NCI-H82 treated with DMSO at 0.1 percent for 48 hours (cell line): Measurements from ENCODE around the gene EPC2.

ENCODE experiments used
- DNase-seq: peaks from one replicate; lab custom pipeline; 2025; ENCODE audit not compliant: unreplicated experiment; lab: John Stamatoyannopoulos, UW

The EPC2 gene, protein sequence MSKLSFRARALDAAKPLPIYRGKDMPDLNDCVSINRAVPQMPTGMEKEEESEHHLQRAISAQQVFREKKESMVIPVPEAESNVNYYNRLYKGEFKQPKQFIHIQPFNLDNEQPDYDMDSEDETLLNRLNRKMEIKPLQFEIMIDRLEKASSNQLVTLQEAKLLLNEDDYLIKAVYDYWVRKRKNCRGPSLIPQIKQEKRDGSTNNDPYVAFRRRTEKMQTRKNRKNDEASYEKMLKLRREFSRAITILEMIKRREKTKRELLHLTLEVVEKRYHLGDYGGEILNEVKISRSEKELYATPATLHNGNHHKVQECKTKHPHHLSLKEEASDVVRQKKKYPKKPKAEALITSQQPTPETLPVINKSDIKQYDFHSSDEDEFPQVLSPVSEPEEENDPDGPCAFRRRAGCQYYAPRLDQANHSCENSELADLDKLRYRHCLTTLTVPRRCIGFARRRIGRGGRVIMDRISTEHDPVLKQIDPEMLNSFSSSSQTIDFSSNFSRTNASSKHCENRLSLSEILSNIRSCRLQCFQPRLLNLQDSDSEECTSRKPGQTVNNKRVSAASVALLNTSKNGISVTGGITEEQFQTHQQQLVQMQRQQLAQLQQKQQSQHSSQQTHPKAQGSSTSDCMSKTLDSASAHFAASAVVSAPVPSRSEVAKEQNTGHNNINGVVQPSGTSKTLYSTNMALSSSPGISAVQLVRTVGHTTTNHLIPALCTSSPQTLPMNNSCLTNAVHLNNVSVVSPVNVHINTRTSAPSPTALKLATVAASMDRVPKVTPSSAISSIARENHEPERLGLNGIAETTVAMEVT

DNA sequence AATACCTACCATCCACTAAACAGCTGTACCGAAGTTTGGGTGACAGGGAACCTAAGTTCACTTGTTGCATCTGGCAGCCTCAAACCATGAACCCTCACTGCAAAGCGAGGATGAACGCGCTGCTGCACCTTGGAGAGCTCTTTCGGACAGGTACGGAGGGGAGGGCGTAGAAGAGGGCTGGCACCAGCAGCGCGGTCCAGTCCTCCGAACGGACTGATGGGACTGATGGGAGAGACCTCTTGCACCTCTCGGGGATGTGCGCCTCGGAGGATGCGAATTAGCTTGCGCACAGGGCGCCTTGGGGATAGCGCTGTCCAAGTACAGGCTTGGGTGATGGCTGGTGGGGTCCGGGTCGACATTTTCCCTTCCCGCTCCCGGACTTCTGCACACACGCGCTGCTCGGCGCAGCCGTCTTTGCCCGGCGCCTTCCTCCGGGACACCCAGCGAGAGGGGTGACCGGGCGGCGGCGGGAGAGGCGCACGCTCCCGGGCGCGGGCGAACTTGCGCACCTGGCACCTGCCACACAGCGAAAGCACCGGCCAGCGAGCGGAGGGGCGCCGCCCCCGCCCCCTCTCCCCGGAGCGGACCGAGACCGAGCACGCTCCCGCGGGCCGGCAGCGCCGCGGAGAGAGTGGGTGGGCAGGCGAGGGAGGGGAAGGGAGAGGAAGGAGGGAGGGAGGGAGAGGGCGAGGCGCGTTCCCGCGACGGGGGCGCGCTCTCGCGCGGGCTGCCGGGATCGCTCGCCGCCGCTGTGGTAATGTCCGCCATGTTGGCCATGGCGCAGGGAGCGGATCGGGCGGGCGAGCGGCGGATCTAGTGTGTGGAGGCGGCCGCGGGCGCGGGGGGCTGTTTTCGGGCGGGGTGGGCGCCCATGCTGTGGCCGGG, at the start of gene EPC2:
Gene EPC2 (plus strand): TSS at position 754 of the 885 bp plus-strand sequence. CDS start 267 bp downstream, outside the sequence.
- peak; percentile 33 for DNase-seq

DNA sequence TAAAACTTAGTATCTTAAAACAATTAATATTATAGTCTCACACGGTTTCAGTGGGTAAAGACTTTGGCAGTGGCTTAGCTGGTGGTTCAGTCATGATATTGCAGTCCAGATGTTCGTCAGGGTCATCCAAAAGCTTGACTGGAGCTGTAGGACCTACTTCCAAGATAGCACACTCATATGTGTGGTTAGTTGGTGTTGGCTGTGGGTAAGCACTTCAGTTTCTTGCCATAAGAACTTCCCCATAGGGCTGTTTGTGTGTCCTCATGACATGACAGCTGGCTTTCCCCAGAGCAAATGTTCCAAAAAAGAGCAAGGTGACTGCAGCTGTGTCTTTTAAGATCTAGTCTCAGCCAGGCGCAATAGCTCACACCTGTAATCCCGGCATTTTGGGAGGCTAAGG, 48.5 kb upstream of the EPC2 start:
- no peak for DNase-seq

DNA sequence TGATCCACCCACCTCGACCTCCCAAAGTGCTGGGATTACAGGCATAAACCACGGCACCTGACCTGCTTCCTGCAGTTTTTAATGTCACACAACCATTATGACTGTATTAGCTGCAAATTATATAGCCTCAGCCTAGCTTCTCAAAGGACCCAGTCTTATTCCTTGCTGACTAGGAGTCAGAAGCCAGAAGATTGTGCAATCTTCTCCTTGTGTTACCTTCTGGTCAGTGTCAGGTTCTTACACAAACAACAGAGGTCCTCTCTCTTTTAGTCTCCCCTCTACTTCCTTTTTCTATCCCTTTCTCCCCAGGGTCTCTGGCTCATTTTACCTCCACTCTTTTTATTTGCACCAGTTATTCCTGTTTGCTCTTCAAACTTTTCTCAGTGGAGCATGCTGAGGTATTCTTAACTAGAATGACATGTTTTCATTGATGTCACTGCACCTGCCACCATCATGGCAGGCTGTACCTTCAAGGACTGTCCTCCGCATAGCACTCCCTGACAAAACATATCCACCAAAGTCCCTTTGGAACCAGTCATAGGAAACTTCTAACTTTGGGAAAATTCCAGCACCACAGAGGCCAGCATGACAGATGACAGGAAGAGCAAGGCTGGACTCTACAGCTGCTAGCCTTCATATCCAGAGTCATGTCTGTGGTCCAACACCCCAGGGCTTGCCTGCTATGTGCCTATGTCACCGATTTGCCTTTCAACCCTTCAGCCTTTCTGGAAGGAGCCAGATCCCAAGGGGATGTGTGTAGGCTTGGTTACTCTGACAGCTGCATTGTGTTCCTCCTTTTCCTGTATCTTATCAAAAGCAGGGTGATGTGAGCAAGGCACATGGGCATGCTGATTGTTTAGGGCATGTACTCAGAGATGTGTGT, 45.2 kb upstream of the EPC2 start:
- DNase-seq = no peak

DNA sequence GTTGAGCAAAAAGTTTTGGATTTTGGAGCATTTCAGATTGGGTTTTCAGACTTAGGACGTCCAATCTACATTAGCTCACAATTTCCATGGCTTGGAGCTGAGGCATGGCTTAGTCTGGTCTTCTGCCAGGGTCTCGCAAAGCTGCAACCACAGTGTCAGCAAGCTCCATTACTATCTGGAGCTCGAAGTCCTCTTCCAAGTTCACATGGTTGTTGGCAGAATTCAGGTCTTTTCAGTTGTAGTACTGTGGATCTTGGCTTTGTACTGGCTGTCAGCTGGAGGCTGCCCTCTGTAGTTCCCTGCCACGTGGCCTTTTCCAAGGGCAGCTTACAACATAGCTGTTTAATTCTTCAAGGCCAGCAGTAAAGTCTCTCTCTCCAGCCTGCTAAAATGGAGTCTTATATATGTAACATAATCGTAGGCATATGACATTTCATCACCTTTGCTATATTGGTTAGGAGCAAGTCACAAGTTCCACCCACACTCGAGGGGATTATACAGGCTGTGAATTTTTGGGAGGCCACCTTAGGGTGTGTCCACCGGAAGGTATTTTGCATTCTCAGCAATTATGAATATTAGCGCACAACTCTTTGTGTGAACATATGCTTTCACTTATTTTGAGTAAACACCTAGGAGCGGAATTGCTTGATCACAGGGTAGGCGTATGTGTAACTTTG, 41.5 kb upstream of the EPC2 start:
- DNase-seq = no peak

DNA sequence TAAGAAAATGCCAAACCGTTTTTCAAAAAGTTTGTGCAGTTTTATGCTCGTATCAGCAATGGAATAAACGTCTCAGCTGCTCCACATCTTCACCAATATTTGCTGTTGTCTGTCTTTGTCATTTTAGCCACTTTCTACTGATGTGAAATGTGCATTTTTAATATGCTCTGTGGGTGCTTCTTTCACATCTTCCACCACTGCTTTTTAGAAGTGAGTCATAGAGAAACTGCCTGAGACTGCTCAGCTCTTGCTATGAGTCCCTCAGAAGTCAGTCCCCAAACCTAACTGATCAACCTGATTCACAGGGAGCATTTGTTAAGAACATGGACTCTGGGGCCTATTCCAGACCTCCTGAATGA, 41.0 kb upstream of the EPC2 start:
- no peak for DNase-seq

DNA sequence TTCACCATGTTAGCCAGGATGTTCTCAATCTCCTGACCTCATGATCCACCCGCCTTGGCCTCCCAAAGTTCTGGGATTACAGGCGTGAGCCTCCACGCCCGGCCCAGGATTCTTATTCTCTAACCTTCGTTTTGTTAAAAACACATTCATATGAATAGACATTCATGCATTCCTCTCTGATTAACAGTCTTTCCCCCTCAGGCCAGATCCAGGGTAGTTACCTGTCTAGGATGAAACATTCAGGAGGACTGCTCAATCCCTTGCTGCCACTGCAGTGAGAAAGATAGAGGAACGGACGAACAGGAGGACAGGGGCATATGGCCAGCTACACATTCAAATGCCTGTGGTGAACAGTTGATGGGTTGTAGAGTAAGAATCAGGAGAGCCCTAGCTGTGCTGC, 39.6 kb upstream of the EPC2 start:
- no peak for DNase-seq

DNA sequence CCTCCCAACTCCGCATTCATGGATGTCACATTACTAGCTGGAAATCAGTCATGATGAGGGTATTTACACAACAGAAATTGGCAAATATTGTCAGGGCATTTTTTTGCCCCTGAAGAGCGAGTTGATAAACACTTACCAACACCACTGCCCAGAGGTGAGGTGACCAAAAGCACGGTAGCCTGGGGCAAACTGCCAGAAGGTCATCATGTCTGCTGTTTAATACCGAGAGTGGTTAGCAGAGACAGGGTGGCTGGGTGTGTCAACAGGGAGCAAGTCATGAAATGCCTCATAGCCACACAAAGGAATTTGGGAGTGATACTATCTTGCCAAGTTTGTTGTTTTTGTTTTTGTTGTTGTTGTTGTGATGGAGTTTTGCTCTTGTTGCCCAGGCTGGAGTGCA, 37.0 kb upstream of the EPC2 start:
- DNase-seq = no peak

DNA sequence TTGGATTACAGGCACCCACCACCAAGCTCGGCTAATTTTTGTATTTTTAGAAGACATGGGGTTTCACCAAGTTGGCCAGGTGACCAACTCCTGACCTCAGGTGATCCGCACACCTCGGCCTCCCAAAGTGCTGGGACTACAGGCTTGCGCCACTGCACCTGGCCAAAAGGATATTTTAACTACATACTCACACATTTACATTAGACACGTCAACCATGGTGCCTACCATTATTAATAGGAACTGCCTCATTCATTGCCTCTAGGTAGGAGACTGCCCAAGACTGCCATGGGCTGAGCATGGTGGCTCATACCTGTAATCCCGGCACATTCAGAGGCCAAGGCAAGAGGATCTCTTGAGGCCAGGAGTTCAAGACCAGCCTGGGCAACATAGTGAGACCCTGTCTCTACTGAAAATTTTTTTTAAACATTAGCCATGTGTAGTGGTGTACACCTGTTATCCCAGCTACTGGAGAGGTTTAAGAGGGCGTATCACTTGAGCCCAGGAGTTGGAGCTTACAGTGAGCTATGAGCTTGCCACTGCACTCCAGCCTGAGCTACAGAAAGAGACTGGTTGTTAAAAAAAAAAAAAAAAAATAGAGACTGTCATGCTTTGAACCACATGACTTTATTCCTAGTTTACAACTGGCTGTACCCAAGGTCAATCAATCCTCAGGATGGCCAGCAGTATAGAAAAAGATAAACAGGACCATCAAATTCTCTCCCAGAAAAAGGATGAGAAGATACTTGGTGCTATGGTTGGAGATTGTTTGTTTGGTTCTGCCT, 31.1 kb upstream of the EPC2 start:
- no peak for DNase-seq

DNA sequence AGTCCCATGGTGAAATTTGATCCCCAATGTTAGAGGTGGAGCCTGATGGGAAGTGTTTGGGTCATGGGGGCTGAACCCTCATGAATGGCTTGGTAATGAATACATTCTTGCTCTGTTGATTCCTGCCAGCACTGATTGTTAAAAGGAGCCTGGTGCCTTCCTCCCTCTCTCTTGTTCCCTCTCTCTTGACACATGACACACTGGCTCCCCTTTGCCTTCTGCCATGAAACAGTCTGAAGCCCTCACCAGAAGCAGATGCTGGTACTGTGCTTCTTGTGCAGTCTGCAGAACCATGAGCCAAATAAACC, 30.6 kb upstream of the EPC2 start:
- DNase-seq = no peak

DNA sequence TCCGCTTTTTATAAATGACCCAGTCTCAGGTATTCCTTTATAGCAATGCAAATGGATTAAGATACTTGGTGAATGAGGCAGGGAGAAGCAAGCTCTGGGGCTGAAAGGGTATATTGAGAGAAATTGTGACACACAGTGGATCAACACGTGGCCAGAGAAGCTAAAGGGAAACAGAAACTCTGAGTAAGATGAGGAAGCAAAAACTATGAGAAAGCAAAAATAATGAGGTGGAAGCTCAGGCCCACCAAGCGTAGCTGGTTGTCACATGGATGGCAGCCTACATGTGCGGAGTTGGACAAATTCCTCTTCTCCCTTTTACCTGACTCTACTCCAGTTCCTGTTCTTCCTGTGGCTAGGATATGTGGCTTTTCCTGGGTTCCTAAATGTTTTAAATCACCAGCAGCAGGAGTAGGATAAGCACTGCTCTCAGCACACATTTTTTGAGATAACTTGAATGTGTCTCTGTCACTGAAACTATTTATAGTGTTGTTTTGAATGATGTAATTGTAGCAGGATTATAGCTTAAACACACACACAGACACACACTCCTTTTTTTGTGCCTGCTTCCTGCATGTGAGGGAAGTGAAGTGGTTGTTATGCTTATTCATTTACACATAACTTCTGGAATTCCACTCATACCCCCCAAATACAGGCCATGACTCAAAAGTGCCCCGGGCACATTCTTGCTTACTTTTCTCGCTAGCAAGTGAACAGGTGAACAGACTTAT, 30.1 kb upstream of the EPC2 start:
- DNase-seq = no peak

DNA sequence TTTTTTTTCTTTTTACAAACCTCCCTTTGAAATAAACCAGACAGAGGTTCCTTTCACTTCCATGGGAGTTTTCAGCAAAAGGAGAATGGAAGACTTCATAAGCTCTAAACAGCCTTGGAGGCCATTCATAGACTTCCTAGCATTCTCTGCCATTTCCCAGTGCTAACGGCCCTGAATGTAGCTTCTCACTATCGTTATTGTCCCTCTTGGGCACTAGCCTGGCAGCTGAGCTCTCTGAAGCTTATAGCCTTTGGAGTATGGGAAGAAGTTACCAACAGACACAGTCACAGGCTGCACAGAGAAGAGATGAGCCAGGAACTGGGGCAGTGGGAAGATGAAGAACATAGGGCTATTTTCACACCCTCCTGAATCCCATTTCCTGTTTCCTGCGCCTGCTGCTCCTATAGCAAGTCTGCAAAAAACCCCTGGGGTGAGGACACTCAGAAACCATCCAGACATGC, 29.1 kb upstream of the EPC2 start:
- no peak for DNase-seq

DNA sequence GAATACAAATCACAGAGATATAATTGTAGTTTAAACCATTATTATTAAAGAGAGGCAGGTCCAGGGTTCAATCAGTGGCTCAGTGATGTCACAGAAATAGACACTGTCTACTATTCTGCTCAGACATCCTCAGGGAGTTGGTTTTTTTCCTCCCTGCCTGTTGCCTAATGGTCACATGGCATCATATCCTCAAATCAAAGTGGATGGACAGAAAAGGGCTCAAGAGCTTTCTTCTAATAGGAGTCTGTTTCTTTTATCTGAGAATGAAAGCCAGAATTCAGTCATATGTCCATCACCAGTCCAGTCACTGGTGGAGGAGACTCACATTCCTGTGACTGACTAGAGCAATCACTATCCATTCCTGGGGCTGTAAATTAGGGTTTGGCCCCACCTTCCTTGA, 27.9 kb upstream of the EPC2 start:
- DNase-seq = no peak

DNA sequence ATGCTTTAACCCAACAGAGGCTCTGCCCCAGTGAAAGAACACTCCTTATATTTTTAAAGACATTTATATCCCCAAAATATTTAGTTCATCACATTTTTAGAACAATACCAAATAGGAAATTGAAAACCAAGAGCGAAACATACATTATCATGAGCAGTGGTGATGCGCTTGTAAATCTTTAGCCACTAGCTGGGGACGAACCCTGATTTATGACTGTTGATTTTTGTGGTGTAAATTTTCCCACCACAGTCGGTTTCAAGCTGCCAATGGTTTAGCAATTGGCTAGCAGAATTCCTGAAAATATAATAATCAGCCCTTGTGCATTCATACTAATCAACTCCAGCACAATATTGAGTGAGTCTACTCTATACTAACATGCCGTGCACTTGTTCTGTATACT, 27.3 kb upstream of the EPC2 start:
- no peak for DNase-seq

DNA sequence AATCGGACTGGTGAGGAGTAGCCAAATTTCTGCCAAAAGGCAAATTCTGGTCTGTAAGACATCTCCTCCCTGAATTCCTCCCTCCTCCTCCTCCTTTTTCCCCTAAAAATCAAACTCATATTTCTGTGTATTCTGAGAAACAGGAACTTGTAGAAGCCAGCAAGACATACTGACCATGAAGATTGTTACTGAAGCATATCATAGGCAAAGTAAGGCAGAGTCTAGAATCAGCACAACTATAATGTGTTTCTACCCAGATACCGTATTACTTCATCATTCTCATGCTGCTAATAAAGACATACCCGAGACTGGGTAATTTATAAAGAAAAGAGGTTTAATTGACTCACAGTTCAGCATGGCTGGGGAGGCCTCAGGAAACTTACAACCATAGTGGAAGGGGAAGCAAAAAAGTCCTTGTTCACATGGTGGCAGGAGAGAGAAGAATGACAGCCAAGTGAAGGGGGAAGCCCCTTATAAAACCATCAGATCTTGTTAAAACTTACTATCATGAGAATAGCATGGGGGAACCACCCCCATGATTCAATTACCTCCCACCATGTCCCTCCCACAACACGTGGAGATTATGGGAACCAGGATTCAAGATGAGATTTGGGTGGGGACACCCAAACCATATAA, 24.9 kb upstream of the EPC2 start:
- DNase-seq = no peak

DNA sequence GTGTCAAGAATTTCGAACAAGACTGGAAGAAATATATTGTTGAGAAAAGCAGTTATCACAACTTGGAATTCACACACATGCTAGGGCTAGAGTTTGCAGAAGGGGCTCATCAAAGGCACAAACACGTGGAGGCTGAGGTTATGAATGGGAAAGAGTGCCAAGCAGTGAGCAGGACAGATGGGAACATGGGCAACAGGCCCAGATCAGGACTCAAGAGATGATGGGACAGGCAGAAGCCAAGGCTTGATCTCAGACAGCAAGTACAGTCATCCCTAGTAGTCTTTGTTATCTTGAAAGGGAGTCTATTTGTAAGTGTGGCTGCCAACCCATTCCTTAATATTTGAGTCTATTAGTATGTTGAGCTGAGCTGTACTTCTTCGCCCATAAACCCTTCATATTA, 22.2 kb upstream of the EPC2 start:
- no peak for DNase-seq

DNA sequence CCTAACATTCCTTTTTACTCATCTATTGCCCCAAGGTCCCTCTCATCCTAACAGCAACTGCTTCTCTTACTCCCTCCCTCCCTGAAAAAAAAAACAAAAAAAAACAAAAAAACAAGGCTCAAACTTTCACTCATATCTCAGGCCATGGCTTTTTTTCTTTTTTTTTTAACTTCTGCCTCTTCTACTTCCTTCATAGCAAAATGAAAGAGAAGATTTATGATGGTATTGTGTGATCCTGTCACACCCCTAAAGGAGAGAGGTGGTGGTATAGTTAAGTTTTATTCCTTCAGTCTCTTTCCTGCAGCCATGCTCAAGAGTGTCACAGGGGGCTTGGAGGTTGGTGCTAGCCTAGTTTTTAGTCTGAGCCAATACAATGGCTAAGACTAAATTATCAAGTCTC, 21.5 kb upstream of the EPC2 start:
- no peak for DNase-seq

DNA sequence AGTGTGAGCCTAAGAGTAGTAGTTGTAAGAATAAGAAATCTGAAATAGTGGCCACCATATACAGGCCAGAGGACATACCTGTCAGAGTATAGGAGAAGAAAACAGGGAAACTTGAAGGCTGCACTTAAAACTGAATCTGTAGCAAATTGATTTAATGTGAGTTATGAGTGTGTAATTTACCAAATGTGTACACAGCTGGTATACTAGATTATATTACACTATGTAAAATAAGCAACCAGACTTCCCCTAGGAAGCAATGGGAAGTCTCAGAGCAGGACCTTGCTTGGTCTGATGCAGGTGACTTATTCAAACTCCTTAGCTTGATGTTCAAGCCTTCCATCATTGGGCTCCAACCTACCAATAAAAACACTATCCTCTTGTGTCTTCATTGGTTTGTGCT, 17.3 kb upstream of the EPC2 start:
- no peak for DNase-seq

DNA sequence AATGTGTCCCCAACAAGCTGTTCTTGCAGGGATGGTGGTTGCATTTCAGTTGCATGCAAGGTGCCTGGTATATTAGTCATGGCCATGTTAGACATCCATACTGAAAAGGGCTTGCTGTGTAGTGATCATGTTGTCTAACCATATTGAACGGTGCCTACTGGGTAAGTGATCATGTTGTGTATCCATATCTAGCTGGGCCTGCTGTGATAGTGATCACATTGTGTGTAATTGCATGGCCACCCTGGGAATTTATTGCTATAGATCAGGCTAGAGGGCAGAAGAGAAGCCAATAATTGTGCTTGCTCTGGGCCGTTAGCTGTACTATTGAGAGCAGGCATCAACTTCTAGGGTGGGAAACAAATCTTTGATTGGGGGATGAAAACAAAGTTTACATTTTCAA, 9.8 kb upstream of the EPC2 start:
- DNase-seq = no peak
